Nucleus accumbens (tissue), 56 donors: Measurements from ENCODE around the gene CHD6.
"Not testable (repeated sequence)": the region's sequence is repeated elsewhere in the genome, so short reads cannot be mapped to it uniquely, and the experiment has no call there.

ENCODE experiments used
- DNase-seq, 56 donors: peaks; one replicate each; lab custom pipeline; 2025; lab: John Stamatoyannopoulos, UW

CHD6 gene

GRCh38 chr20:41544472-41544871, 73.7 kb downstream of the CHD6 start:
- no peak for DNase-seq

- no peak for DNase-seq
These were observed 77.3 kb downstream of the CHD6 start for GRCh38 chr20:41540918-41541317.

- no peak for DNase-seq
These were observed 77.7 kb downstream of the CHD6 start for GRCh38 chr20:41540459-41540858.

- DNase-seq: no peak
These were observed 79.2 kb downstream of the CHD6 start for GRCh38 chr20:41538810-41539596.

GRCh38 chr20:41537865-41538264, 80.3 kb downstream of the CHD6 start:
- no peak for DNase-seq

GRCh38 chr20:41535551-41535950, 82.6 kb downstream of the CHD6 start:
- DNase-seq: not testable (repeated sequence)

- no peak for DNase-seq
These were observed 83.3 kb downstream of the CHD6 start for GRCh38 chr20:41534842-41535241.

- no peak for DNase-seq
These were observed 84.0 kb downstream of the CHD6 start for GRCh38 chr20:41534170-41534569.

- DNase-seq: no peak
These were observed 84.5 kb downstream of the CHD6 start for GRCh38 chr20:41533537-41534136.

GRCh38 chr20:41532935-41533334, 85.2 kb downstream of the CHD6 start:
- DNase-seq: no peak

- DNase-seq: no peak
These were observed 86.5 kb downstream of the CHD6 start for GRCh38 chr20:41531518-41532275.

GRCh38 chr20:41530923-41531322, 87.3 kb downstream of the CHD6 start:
- no peak for DNase-seq

- DNase-seq: peak in 12 of 56 donors; percentile 1 to 52 (median 18)
These were observed 91.8 kb downstream of the CHD6 start for GRCh38 chr20:41526327-41526726.

- DNase-seq: peak in 27 of 56 donors; percentile 2 to 59 (median 18)
These were observed 93.1 kb downstream of the CHD6 start for GRCh38 chr20:41524980-41525613.

GRCh38 chr20:41523857-41524256, 94.3 kb downstream of the CHD6 start:
- DNase-seq: no peak

GRCh38 chr20:41513829-41514228, 104.3 kb downstream of the CHD6 start:
- no peak for DNase-seq

GRCh38 chr20:41512624-41513023, 105.6 kb downstream of the CHD6 start:
- no peak for DNase-seq

- DNase-seq: no peak
These were observed 107.2 kb downstream of the CHD6 start for GRCh38 chr20:41510847-41511450.

GRCh38 chr20:41510224-41510623, 108.0 kb downstream of the CHD6 start:
- DNase-seq: peak in 3 of 56 donors; percentile 5 to 19 (median 6)
